Activated CD8-positive, alpha-beta memory T cell treated with anti-CD3 and anti-CD28 coated beads for 48 hours (primary cell): Measurements from ENCODE around the gene TRUB1.
"Not testable (repeated sequence)": the region's sequence is repeated elsewhere in the genome, so short reads cannot be mapped to it uniquely, and the experiment has no call there.

Experiments
- DNase-seq, 3 experiments: peaks; one replicate each; pipeline ENCODE4 v3.0.0-alpha.2; 2020; ENCODE audit warnings: low read depth in 2 of 3, low spot score in 2 of 3

The TRUB1 gene

DNA sequence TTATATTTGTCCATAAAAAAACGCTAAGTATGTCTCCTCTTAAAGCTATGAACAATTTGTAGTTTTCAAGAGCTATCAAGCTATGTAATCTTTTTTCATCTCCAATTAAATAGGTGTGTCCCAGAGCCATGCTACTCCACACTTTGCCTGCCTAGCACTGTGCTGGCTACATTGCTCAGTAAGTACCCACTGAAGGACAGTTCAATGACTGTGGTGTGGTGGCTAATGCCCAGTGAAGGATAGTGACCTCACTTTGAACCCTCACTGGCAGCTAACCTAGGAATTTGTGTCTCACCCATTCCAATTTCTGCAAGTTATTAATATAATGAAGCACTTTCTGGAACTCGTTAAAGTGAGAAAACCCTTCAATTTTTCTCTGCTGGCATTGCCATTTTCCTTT is 14.4 kb upstream of the TRUB1 start:
- DNase-seq: no peak

DNA sequence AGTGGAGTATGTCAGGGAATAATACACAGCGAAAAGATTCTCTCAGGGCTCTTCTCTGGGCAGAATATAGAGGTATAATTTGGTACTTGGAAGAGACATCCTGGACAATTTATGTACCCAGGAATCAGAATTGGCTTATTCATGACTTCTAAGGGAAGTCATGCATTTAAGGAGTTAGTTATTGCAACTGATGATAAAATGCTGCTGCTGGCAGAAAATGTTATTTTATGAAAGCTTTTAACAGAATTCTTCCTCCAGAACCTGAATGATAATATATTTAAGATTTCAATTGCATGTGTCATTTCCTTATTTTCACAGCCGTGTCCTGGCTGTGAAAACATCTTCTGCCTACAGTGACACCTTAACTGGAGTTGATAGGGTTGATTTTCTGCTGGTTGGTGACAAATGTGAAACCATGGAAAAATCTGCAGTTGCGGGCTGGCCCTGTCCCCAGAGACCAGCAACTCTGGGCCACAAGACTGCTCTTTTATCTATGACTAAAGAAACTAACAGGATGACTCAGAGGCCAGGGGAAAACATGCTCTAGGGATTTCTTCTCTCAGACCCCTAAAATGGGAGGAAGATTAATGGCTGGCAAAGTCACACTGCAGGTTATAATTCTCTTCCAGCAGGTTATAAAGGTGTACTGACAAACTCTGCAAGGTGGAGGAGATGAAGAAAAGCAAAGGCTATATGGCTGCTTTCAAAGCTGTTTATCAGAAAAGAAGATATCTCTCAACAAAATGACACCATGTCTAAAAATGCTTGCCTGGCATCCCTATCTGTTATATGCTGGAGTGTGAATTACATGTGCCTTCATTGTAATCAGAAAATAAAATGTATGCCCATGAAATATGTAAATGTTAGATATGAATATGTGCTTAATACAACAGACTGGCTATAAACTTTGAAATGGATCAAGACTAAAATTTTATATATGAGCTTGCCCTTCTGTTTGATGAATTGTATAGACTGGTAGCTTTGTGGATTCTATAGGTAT is 12.1 kb upstream of the TRUB1 start:
- DNase-seq: peak in 1 of 3 experiments; percentile 28

DNA sequence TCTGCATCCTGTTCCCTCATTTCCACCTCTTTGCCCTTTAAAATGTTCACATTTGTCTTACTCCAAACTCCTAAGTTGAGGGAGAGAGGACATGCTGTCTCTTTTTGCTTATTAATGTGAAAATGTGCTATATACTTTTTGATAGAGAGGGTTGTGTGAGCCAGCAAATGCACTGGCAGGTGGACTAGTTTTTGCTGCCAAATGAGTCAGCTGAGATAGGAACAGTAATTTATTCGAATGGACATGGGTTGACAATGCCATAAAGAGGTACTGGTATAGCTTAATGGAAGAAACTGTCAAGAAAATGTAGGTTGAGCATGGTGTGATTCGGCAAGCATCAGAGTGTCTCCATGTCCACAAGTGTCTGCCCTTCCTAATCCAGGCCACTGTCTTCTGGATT is 9.2 kb upstream of the TRUB1 start:
- DNase-seq: no peak

DNA sequence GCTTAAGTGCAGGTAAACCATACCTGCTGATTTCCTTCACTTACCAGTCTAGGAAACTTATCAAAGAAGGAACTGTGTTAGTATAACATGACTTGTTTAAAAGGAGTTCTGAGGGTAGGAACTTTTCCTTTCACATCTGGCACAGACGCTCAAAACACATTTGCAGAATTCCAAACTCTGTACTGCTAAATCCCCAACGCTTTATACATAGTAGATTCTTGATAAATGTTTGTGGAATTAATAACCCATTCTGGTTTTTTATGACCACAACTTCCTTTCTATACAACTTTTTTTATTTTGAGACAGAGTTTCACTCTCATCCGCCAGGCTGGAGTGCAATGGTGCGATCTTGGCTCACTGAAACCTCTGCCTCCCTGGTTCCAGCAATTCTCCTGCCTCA is 7.7 kb upstream of the TRUB1 start:
- DNase-seq: no peak

DNA sequence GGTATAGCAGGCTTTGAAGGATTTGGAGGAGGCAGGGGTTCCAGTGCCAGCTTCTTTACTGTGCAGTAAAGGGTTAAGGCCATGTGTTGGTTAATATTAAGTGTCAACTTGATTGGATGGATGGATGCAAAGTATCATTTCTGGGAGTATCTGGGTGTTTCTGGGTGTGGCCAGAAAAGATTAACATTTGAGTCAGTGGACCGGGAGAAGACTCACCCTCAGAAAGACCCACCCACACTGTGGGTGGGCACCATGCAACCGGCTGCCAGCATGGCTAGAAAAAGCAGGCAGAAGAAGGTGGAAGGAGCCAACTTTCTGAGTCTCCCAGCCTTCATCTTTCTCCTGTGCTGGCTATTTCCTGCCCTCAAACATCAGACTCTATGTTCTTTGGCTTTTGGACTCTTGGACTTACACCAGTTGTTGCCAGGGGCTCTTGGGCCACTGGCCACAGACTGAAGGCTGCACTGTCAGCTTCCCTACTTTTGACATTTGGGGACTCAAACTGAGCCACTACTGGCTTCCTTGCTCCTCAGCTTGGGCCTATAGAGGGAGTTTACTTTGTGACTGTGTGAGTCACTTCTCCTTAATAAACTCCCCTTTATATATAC is 6.8 kb upstream of the TRUB1 start:
- no peak for DNase-seq

DNA sequence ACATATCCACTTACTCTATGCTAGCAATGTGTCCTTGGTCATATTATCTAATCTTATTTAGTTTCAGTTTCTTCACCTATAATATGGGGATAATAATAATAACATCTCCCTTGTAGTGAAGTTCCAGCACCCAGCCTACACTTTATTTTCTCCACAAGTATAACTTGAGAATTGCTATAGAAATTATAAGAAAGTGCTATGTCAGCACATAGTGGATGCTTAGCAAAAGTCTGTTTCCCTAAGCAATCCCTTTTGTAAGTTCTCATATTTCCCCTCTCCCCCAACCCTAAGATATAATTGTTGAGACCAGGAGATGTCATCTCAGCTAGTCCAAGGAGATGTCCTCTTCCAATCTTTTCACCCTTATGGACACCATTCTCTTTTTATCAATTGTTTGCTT is 5.8 kb upstream of the TRUB1 start:
- no peak for DNase-seq

DNA sequence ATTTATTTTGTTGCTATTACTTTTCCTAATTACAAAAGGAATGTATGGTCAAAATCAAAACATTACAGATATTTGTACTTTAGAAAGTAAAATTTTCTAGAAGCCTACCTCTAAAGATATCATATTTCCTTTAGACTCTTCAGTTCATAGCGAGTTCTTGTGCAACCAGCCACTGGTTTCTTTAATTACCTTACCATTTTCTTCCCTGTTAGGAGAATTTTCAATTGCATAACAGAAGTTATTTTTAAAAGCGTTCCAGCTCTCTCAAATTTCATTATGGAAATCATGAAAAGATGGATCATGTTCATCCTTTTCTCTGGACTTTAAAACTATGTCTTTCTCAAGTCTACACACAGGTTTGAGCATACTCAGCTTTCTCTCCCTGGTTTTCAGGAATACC is 5.0 kb upstream of the TRUB1 start:
- DNase-seq: no peak

DNA sequence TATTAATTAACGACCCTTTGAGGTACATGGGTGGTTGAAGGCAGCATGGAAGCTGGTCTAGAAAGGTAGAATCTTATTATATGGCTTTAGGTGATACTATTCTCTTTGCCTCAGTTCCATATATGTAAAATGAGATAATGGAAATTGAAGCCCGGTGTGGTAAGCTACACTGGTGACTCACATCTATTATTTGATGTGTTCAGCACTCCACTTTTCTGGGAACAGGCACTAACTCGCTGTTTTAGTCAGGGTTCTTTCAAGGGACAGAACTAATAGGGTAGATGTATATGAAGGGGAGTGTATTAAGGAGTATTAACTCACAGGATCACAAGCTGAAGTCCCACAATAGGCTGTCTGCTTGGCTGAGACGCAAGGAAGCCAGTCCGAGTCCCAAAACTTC is 4.4 kb upstream of the TRUB1 start:
- DNase-seq: no peak

DNA sequence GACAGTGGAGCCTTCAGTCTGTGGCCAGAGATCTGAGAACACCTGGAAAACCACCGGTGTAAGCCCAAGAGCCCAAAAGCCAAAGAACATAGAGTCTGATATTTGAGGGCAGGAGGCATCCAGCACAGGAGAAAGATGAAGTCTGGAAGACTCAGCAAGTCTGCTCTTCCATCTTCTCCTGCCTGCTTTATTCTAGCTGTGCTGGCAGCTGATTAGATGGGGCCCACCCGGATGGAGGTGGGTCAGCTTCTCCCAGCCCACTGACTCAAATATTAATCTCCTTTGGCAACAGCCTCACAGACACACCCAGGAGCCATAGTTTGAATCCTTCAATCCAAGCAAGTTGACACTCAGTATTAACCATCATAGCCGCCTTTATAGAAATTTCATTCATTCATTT is 4.0 kb upstream of the TRUB1 start:
- not testable (repeated sequence) for DNase-seq

DNA sequence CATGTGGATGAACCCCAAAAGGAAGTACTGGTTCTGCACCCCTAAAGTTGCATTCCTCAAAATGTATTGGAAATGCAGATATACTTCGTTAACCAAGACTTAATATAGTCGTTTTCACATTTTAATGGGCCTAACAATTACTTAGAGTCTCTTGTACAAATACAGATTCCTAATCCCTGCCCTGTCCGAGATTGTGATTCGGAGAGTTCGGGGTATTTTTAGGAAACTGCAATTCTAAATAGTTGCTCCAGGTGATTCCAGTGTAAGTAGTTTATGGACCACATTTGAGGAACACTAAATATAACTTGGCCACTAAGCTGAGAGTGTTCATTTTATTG is 830 bp downstream of the TRUB1 start:
- no peak for DNase-seq

DNA sequence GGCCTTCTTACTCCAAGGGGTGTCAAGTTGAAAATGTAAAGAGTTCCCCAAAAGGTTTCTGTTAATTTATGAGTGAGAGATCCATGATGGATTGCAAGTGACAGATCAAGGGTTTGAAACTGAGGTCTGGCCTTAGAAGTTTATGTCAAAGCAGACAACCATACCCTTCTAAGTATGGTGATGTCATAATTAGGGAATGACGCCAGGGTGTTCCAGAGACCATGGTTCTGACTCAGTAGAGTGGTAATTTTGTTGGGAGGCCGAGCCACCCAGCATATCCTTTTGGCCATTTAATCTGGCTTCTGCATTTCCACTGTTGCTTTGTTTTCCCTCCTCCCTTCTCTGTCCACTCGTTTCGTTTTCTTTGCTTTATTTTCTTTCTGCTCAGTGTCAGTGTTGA is 2.7 kb downstream of the TRUB1 start:
- DNase-seq: no peak

DNA sequence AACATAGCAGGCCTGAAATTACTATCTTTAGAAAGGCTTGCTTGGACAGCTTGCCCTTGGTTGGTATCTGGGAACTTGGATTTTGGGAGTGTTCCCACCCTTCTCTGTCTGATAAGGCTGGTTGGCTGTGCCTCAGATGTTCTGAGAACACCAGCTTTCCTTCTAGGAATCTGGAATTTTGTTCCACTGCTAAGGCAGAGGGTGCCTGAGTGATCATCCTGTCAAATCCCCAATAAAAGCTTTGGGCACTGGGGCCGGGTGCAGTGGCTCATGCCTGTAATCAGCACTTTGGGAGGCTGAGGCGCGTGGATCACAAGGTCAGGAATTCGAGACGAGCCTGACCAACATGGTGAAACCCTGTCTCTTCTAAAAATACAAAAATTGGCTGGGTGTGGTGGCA is 5.0 kb downstream of the TRUB1 start:
- no peak for DNase-seq

DNA sequence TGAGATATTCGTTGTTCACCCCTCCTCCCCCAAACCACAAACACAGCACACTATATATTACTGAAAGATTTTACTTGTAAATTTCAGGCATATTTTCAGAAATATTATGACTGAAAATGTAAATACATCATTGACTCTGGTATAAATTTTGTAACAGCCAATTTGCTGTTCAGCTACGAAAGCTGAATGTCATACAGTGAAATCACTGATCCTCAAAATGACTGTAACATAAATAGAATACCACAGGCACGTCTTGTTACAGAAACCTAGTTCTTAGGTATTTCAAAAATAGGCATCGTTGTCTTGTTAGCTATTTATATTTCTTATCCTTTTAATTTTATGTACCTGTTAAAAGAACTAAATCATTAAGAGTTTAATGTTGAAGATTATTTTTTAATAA is 15.1 kb downstream of the TRUB1 start:
- no peak for DNase-seq

DNA sequence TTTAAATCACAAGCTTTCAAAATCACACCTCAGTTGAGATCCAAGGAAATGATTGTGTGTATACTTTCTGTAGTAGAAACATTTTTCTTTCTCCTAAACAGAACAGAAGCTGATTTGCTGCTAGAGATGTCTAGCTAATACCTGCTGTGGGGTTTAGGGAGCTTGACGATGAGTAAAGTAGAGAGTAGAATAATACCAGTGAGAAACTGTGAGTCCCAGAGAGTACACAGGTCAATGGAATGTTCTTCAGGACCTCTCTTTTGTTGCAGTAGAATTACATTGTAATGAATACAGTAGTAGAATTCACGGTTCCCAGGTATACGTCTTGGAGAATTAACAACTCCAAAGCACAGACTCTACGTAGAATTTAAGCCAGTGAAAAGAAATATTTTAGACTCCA is 18.0 kb downstream of the TRUB1 start:
- no peak for DNase-seq

DNA sequence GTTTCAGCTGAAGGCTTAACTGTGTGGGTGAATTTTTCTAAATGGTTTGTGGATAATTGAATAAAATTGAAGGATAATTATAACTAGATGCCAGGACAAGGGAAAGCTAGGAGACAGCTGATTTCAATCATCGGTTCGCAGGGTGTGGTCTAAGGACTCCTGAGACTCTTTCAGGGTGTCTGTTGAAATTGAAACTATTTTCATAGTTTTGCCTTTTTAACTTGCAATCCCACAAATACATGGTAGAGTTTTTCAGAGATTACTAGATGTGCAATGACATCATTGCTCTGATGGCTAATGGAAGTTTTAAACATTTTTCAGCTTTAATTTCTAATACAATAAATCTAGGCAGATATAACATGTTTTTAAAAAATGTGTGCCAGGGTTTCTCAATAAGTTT is 18.5 kb downstream of the TRUB1 start:
- DNase-seq: no peak

DNA sequence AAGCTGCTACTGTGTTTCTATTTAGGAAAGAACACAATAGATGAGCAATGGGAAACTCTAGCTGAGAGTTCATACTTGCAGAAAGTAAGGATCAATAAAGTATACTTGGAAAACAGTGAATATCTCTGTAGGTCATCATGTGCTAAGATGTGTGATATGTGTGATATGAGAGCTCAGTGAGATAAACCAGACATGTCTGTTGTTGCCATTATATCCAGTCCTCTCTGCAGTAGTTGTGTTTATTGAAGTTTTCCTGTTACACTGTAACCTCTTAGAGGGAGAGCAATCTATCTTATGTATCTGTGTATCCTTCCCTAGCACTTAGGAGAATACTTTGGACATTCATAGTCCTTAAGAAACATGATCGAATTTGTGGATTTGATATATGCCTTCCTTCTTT is 19.1 kb downstream of the TRUB1 start:
- DNase-seq: no peak

DNA sequence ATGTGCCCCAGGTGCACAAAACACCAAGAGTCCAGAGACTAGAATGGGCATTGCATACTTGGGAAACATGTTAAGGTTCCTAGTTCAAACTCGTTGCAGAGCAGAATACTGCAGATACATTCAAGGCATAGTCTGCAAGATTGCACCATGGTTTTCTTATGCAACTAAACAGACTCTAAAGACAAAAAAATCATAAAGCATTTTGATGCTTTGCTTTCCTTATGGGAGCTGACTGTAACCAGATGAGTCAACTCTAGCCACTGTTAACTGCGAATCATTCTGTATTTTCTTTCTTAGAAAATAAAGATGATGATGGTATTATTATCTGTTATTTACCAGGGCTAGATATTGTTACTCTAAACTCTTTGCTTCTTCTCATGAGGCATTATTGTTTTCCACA is 19.7 kb downstream of the TRUB1 start:
- no peak for DNase-seq

DNA sequence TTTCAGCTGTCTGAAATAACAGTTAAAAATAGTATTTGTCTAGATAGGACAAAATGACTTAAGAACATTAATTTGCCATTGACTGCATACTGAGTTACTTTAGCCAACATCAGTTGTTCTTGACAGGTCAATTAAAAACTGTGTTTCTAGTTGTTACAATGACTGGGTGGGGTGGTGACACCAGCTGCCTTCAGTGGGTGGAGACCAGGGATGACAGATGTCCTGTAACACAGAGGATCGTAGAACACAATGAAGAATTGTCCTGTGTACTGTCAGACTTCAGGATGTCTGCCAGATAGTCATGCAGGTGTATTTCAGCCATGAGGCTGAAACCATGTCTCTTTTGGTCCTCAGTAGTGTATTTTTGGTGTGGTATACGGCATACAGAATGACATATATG is 24.4 kb downstream of the TRUB1 start:
- no peak for DNase-seq

DNA sequence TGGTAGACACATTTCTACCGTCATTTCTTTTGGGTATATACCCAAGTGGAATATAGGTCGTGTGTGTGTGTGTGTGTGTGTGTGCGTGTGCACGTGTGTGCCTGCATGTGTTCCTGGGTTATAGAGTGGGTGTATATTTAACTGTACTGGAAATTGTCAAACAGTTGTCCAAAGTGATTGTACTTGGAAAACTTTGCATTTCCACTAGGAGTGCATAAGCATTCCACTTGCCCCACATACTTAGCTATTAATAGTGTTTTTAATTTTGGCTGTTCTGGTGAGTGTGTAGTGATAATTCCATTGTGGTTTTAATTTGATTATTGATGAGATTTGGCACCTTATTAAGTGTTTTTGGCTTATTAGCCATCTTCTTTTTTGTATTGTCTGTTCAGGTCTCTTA is 25.9 kb downstream of the TRUB1 start:
- no peak for DNase-seq

DNA sequence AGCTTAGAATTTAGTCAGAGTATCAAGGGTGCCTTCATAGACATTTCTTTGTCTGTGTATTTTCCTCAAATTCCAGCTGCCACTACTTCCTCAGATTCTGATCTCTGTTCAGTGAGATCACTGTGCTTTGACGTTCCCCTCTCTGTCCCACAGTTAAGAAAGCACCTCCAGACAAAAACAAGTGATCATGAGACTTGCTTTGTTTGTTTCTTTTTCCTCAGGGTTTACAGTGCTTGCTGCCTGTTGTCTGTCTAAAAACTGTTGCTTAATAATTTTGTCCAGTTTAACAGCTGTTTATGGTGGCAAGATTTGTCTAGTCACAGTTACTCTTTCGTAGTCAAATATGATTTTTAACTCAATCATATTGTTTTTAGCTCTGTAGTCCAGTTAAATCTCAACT is 29.1 kb downstream of the TRUB1 start:
- DNase-seq: no peak

DNA sequence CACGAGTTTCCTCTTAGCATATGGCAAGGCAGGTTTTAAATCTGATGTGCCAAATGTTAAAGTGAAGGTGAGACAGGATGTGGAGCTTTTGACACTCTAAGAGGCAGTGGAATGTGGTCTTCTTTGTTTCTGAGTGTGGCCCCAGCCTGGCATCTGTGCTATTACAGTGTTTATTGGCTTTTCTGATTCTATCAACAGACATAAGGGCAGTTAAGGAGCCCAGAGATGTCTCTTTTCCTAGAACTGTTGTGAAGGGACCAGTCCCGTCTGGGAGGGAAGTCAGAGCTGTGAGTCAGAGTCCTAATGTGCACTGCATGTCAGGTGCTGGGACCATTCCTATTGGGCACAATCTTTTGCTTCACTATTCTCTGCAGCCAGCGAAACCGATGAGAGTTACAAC is 32.5 kb downstream of the TRUB1 start:
- DNase-seq: no peak

DNA sequence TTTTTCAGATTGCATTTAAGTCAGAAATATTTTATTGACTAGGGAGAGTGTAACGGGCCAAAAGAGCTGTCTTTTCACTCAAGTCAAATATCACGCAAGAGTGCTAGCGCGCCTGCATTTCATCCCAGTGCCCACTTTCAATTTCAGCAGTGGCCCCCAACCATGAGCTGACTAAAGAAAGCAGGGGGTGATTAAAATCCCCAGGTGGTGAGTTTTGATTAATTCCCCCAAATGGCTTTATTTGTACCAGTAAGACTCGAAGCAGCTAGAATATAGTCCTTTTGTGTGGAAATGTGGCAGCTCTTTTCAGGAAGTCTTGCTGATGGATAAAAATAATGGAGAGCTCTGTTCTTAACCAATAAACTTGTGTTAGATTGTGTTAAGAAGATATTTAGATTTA is 35.3 kb downstream of the TRUB1 start:
- DNase-seq: no peak

DNA sequence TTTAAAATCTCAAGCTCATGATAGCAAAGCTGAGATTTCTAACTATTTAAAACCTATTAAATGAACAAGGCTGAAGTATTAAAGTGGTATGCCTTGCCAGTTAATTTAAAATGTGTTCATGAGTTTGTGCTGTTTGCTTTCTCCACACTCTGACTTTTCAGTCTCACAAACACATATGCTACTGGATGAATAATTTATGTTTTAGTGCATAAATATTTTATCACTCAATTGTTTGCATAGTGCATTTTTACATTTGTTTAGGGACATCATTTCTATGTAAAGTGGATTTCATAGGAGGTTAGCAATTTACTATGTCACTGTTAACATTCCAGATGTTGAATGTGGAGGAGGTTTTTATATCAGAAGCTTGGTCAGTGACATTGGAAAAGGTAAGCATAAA is 36.0 kb downstream of the TRUB1 start:
- DNase-seq: no peak
